Measurements from ENCODE around the gene UGT1A6.
"Not testable (repeated sequence)": the region's sequence is repeated elsewhere in the genome, so short reads cannot be mapped to it uniquely, and the experiment has no call there.

UGT1A6 gene

DNA sequence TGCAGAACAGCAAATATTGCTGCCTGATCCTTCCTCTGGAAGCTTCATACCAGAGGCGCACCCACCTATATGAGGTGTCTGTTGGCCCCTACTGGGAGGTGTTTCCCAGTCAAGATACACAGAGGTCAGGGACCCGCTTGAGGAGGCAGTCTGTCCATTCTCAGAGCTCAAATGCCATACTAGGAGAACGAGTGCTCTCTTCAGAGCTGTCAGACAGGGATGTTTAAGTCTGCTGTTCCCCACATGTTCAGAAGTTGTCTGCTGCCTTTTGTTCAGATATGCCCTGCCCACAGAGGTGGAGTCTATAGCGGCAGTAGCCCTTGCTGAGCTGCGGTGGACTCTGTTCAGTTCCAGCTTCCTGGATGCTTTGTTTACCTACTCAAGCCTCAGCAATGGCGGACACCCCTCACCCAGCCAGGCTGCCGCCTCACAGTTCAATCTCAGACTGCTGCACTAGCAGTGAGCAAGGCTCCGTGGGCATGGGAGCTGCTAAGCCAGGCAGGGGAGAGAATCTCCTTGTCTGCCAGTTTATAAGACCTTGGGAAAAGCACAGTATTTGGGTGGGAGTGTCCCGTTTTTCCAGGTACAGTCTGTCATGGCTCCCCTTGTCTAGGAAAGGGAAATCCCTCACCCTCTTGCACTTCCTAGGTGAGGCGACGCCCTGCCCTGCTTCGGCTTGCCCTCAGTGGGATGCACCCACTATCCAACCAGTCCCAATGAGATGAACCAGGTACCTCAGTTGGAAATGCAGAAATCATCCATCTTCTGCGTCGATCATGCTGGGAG lies 44.4 kb downstream of the UGT1A6 start:
- DNase-seq: not testable (repeated sequence)

DNA sequence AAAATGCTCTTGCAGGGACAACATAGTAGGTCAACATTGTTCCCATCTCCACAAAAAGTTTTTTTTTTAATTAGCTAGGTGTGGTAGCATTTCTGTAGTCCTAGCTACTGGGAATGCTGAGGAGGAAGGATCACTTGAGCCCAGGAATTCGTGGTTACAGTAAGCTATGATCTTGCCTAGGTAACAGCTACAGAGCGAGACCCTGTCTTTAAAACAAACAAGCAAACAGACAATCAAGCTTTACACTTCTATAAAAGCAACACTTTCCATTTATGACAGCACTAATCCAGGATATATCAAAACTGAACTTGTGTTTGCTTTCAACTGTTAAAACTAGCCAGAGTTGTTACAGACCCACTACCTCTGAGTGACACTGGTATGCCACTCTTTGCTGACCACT lies 48.2 kb downstream of the UGT1A6 start:
- DNase-seq: no peak

DNA sequence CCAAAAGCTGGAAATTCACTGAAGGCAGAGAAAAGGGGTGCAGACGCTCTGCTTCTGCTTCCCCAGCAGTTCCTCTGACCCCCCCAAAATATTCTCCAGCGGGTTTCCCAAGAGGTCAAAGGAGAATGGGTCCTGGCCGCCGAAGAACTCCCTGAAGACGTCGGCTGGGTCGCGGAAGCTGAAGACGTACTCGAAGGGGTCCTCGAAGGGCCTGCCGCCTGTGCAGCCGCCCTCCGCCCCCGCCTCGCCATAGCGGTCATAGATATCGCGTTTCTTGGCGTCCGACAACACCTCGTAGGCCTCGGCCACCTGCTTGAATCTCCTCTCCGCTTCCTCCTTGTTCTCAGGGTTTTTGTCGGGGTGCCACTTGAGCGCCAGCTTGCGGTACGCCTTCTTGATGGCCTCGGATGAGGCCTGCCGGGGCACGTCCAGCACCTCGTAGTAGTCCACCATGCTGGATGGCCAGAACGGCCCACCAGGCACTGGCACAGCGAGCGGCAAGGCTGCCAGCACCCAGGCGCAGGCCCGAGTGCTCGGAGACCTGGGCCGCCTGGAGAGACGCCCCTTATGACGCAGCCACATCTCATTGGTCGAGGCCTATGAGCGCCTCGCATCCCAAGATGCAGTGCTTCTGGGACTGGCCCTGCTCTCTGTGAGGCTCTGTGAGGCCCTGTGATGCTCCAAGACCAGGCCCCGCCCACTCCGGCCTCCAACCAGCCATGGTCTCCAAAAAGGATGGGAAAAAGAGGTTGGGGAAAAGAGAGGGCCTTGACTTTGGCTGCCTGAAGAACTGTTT lies 51.0 kb downstream of the UGT1A6 start:
- no peak for DNase-seq

DNA sequence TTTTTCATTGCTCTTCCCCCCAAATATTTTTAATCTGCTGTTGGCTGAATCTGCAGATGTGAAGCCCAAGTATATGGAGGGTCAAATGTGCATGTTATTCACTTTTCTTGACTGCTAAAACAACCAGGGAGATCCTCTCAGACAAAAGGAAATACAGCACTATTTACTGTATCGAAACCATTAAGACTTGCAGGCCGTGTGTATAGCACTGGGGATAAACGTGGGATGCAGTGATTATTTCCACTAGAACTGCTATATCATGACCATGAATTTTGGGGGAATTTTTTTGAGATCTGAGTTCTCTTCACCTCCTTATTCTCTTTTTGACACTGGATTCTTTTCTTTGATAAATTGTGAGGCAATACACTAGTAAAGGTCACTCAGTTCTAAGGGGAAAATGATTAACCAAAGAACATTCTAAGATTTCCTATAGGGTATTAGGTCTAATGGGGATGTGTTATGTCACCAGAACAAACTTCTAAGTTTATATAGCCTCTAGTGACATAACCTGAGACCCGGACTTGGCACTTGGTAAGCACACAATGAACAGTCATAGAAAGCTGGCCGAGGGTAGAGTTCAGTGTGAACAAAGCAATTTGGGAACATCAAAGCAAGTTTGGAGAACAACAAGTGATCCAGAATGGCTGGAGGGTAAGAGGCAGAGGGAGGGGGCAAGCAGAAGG lies 52.5 kb downstream of the UGT1A6 start:
- no peak for DNase-seq

DNA sequence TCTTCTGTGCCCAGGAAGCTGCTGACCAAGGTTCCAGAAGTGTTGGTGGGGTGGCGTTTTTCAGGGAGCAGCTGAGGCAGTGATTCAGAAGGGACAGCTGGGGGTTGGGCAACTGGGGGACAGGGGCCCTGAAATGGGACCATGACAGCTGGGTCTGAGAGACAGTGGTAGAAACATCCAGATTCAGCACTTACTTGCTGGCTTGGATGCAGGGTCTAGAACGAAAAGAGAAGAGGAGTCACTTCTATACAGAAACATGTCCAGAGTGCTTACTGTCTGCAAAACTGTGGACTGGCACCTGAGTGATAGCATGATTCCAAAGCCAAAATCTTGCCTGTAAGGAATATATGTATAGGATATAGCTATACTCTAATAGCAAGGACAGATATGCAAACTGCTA lies 53.1 kb downstream of the UGT1A6 start:
- DNase-seq: not testable (repeated sequence)

DNA sequence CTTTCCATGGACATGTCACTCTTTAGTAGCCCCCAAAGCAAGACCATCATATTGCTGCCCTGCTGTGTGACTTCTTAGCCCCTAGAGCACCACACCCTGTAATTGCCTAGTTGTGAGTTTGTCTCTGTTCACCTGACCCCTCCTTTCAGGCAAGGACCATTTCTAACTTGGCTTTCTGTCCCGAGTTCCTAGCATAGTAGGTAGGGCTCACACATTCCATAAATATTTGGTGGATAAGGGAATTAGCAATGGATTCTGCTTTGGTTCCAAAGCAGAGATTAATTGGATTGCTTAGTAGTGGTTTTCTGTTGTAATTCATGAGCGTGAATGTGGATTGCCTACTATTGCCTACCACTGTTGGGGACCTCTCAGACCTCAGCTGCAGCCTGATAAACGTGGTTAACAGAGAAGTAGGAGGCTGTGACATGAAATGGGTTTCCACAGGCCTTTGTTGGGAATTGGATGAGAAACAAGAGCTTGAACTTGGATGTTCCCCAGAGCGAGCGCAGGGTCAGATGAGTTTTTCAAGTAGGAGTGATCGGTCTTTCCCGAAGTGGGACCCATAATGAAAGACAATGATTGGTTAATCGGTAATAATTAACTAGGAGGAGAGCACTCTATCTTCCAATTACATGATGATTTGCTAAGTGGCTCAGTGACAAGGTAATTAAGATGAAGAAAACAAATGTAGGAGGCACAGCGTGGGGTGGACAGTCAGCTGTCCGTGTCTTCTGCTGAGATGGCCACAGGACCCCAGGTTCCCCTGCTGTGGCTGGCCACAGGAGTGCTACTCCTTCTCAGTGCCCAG lies 54.0 kb downstream of the UGT1A6 start:
- DNase-seq: no peak

DNA sequence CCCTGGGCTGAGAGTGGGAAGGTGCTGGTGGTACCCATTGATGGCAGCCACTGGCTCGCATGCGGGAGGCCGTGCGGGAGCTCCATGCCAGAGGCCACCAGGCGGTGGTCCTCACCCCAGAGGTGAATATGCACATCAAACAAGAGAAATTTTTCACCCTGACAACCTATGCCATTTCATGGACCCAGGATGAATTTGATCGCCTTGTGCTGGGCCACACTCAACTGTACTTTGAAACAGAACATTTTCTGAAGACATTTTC lies 54.5 kb downstream of the UGT1A6 start:
- DNase-seq: no peak

DNA sequence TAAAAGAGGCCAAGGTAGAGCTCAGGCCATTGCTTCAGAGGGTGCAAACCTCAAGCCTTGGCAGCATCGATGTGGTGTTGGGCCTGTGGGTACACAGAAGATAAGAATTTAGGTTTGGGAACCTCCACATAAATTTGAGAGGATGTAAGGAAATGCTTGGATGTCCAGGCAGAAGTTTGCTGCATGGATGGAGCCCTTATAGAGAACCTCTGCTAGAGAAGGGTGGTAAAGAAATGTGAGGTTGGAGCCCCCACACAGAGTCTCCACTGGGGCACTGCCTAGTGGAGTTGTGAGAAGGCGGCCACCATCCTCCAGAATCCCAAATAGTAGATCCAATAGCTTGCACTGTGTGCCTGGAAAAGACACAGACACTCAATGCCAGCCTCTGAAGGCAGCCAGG lies 58.0 kb downstream of the UGT1A6 start:
- DNase-seq: not testable (repeated sequence)

DNA sequence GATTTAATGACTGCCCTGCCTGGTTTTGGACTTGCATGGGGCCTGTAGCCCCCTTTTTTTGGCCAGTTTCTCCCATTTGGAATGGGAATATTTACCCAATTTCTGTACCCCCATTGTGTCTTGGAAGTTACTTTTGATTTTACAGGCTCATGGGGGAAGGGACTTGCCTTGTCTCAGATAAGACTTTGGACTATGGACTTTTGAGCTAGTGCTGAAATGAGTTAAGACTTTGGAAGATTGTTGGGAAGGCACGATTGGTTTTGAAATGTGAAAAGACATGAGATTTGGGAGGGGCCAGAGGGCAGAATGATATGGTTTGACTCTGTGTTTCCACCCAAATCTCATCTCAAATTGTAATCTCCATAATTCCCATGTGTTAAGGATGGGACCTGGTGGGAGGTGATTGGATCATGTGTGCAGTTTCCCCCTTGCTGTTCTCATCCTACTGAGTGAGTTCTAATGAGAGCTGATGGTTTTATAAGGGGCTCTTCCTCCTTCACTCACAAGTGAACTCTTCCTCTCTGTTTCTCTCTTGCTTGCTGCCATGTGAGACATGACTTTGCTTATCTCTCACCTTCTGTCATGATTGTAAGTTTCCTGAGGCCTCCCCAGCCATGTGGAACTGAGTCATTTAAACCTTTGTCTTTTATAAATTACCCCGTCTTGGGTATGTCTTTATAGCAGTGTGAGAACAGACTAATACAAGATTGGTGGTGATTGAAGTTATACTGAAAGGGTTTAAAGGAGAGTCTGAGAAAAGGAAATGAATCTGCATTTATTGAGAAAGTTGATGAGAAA lies 58.7 kb downstream of the UGT1A6 start:
- not testable (repeated sequence) for DNase-seq

DNA sequence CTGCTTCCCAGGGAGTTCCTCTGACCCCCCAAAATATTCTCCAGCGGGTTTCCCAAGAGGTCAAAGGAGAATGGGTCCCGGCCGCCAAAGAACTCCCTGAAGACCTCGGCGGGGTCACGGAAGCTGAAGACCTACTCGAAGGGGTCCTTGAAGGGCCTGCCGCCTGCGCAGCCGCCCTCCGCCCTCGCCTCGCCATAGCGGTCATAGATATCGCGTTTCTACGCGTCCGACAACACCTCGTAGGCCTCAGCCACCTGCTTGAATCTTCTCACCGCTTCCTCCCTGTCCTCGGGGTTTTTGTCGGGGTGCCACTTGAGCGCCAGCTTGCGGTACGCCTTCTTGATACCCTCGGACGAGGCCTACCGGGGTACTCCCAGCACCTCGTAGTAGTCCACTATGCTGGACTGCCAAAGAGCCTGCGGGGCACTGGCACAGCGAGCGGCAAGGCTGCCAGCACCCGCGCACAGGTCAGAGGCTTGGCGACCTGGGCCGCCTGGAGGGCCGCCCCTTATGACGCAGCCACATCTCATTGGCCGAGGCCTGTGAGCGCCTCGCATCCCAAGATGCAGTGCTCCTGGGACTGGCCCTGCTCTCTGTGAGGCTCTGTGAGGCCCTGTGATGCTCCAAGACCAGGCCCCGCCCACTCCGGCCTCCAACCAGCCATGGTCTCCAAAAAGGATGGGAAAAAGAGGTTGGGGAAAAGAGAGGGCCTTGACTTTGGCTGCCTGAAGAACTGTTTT lies 62.4 kb downstream of the UGT1A6 start:
- DNase-seq: no peak

DNA sequence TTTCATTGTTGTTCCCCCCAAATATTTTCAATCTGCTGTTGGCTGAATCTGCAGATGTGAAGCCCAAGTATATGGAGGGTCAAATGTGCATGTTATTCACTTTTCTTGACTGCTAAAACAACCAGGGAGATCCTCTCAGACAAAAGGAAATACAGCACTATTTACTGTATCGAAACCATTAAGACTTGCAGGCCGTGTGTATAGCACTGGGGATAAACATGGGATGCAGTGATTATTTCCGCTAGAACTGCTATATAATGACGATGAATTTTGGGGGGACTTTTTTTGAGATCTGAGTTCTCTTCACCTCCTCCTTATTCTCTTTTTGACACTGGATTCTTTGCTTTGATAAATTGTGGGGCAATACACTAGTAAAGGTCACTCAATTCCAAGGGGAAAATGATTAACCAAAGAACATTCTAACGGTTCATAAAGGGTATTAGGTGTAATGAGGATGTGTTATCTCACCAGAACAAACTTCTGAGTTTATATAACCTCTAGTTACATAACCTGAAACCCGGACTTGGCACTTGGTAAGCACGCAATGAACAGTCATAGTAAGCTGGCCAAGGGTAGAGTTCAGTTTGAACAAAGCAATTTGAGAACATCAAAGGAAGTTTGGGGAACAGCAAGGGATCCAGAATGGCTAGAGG lies 63.9 kb downstream of the UGT1A6 start:
- no peak for DNase-seq

DNA sequence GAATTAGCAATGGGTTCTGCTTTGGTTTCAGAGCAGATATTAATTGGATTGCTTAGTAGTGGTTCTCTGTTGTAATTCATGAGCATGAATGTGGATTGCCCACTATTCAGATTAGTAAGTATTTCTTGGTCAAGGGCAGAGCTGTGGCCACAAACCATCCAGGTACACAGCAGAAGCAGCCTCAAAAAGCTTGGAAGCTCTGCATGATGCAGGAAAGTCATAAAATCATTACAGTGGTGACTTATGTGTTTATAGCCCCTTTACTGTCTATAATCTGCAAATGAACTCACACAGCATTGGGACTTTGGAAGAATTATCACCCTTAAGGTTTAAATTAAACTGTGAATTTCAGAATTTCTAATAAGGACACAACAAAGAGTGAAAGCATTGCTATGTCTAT lies 65.5 kb downstream of the UGT1A6 start:
- DNase-seq: no peak

DNA sequence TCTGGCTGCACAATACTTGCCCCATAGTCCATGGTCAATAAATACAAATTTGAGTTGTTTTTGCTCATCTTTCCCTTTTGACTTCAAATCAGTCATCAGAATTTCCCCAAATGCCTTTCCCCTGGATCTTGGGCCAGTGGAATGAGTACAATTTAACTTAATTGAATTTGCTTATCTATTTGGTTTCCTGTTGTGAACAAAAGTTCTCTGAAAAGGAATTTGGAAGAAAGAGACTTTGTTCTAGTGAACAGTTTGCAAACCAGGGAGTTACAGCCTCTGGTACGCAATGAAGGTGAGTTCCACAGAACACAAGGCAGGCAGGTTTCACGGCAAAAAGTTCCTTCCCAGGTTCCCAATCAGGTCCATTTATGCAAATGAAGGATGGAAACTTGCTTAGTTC lies 66.2 kb downstream of the UGT1A6 start:
- DNase-seq: no peak

DNA sequence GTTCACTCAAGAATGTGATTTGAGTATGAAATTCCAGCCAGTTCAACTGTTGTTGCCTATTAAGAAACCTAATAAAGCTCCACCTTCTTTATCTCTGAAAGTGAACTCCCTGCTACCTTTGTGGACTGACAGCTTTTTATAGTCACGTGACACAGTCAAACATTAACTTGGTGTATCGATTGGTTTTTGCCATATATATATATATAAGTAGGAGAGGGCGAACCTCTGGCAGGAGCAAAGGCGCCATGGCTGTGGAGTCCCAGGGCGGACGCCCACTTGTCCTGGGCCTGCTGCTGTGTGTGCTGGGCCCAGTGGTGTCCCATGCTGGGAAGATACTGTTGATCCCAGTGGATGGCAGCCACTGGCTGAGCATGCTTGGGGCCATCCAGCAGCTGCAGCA lies 67.4 kb downstream of the UGT1A6 start, which contains the start of gene UGT1A1:
Gene UGT1A1, plus strand, starts transcription at position 228 of the 400 bp plus-strand sequence. Its CDS starts 18 bp downstream, at position 246.
- DNase-seq: no peak

DNA sequence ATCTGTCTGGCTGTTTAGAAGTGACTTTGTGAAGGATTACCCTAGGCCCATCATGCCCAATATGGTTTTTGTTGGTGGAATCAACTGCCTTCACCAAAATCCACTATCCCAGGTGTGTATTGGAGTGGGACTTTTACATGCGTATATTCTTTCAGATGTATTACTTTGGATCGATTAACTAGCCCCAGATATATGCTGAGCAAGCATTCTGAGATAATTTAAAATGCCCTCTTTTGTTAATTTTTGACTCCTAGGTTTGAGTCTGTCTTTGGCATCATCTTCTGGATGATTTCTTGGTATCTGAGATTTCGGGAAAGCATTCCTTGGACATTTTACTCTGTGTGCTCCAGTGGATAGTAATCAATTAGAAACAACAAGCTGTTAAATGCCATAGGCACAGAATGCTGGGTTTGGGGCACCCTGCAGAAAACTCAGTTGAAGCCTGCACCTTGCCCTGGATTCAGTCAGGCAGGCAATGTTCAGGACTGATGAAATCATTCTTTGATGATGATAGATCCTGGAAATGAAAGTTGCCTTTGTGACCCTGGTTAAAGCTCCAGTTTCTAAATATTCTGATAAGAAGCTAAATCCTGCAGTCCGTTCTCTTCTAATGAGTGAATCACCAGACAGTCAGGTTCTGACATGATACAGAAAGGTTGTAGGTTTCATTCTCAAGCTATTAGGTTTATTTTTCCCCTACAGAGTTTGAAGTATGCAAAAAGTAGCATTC lies 68.5 kb downstream of the UGT1A6 start:
- DNase-seq: no peak

DNA sequence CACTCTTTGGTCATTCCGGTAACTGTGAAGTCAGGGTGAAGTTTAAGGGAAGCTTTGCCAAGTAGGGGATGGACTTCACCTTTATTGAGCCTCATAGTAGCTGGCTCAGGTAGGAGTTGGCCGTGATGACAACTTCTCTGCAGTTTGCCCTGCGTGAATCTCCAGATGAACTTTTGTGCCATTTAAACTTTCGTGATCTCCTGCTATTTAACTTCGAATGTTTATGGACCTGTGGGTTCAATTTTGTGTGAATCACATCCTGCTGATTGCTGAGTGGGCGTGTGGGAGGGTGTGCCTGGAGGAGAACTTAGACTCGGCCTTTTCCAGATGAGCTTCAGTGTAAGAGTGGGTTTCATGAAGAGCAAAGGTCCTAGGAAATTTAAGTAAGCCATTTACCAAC lies 71.6 kb downstream of the UGT1A6 start:
- no peak for DNase-seq

DNA sequence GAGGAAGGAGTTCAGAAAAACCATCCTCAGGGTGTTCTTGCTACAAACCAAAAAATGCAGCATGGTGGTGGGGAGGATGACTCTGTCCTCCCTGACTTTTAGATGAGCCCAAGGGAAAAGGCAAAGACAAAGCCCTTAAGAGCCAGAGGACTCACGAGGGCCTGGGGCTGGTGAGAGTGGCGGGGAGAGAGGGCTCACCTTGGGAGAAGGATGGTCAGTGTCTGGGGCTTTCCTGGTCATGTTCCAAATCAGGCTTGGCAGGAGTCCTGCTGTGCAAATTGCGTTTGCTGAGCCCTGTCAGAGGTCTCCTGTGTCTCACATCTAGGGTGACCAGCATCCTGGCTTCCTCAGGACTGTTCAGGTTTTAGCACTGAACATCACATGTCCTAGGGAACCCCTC lies 72.1 kb downstream of the UGT1A6 start:
- DNase-seq: no peak

DNA sequence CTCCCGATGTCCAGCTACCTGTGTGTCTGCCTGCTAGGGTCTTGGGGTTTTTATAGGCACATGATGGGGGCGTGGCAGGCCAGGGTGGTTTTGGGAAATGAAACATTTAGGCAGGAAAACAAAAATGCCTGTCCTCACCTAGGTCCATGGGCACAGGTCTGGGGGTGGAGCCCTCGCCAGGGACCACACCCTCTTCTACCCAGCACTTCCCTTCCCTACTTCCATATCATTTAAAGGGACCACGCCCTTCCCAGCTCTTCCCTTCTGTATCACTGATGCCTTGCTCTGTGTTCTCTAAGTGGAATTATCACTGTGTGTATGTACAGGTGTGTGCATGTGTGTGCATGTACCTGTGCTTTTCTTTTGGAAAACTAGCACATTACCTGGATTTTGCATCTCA lies 73.7 kb downstream of the UGT1A6 start:
- DNase-seq: no peak

DNA sequence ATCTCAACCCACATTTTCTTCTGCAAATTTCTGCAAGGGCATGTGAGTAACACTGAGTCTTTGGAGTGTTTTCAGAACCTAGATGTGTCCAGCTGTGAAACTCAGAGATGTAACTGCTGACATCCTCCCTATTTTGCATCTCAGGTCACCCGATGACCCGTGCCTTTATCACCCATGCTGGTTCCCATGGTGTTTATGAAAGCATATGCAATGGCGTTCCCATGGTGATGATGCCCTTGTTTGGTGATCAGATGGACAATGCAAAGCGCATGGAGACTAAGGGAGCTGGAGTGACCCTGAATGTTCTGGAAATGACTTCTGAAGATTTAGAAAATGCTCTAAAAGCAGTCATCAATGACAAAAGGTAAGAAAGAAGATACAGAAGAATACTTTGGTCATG lies 75.4 kb downstream of the UGT1A6 start:
- DNase-seq: no peak

DNA sequence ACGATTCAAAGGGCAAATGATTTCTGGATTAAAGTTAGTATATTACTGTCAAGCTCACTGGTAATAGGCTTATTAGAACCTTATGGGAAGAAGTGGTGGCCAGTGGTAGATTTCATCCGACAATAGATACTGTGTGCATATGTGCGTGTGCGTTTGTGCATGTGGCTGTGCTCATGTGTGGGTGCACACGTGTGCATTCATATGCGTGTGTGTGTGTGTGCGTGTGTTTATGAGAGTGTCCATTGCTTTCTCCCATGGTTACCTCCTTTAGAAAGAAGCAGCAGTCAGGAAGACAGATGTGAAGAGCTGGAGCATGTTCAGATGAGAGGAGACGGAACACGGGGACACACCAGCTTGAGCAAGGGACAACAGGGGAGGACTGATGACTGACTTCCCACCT lies 76.6 kb downstream of the UGT1A6 start:
- no peak for DNase-seq

All from hematopoietic multipotent progenitor cell treated with erythropoietin and hydrocortisone succinate and interleukin-3 and kit ligand, for 6 days (in vitro differentiated cells).